Astrocyte of the spinal cord (primary cell): Measurements from ENCODE around the gene PHF12.

Source experiments
- DNase-seq: peaks from one replicate; pipeline ENCODE4 v3.0.0; 2011; ENCODE audit warnings: low read depth, low spot score
- H3K4me3 ChIP-seq: 2 replicates; pipeline ENCODE4 v1.5.1; 2011; ENCODE audit warnings: low read depth, mild to moderate bottlenecking, low read length, moderate library complexity
- CTCF ChIP-seq: IDR thresholded peaks from 2 replicates; pipeline ENCODE4 v1.5.1; 2012; ENCODE audit warnings: low read depth, mild to moderate bottlenecking, low read length, inconsistent platforms
- in situ Hi-C: cut with HindIII; loops from 2 replicates; pipeline ENCODE4 v1.10.0; 2017; ENCODE audit warnings: low sequenced_read_pairs

PHF12 gene

GRCh38 chr17:28889996-28890395 is 61.3 kb downstream of the PHF12 start:
- in situ Hi-C loops: no loop called here
- H3K4me3 ChIP-seq: no peak overlapping the region
- DNase-seq: no peak
- TF ChIP-seq CTCF: no peak

GRCh38 chr17:28888832-28889231 is 62.5 kb downstream of the PHF12 start:
- DNase-seq: no peak
- H3K4me3 ChIP-seq: no peak overlapping the region
- in situ Hi-C loops: no loop called here
- no peak for TF ChIP-seq CTCF

GRCh38 chr17:28887871-28888471 is 63.3 kb downstream of the PHF12 start:
- no peak for DNase-seq
- TF ChIP-seq CTCF: no peak
- no peak overlapping the region for H3K4me3 ChIP-seq
- in situ Hi-C loops: no loop called here

GRCh38 chr17:28885951-28886350 is 65.4 kb downstream of the PHF12 start:
- in situ Hi-C loops: no loop called here
- no peak overlapping the region for H3K4me3 ChIP-seq
- TF ChIP-seq CTCF: no peak
- DNase-seq: no peak

GRCh38 chr17:28885363-28885762 is 66.0 kb downstream of the PHF12 start:
- H3K4me3 ChIP-seq: no peak overlapping the region
- in situ Hi-C loops: no loop called here
- no peak for TF ChIP-seq CTCF
- no peak for DNase-seq

- no peak for TF ChIP-seq CTCF
- H3K4me3 ChIP-seq: no peak overlapping the region
- in situ Hi-C loops: no loop called here
- no peak for DNase-seq
Observed at GRCh38 chr17:28883967-28884702, 67.2 kb downstream of the PHF12 start.
